A172 (cell line): ENCODE results near the gene RNF166. TPM values are rescaled to one million over a fixed set of nuclear protein-coding genes. Genes with fewer than 3 reads are reported as not detected.

Experiments
- DNase-seq: peaks from one replicate; pipeline ENCODE4 v3.0.0-alpha.2; 2015; ENCODE audit warnings: low spot score
- total RNA-seq: library from RNA; depleted of rRNA; stranded (reverse); fragments of >200 nt; shearing (Covaris generic); gene quantifications from 2 replicates; pipeline ENCODE4 v1.2.3, GENCODE V29; 2014

The RNF166 gene
- total RNA-seq, 1 experiment from 2014 or later: 51.2 TPM

GRCh38 chr16:88739139-88739976 lies 33.1 kb upstream of the RNF166 start:
- DNase-seq: no peak

- no peak for DNase-seq
Observed at GRCh38 chr16:88738151-88739084, 32.2 kb upstream of the RNF166 start.

- DNase-seq: peak; percentile 44
Observed at GRCh38 chr16:88737298-88738150, 31.3 kb upstream of the RNF166 start.

- DNase-seq: no peak
Observed at GRCh38 chr16:88736496-88736895, 30.3 kb upstream of the RNF166 start.

- no peak for DNase-seq
Observed at GRCh38 chr16:88736088-88736487, 29.9 kb upstream of the RNF166 start.

GRCh38 chr16:88735616-88736015 lies 29.4 kb upstream of the RNF166 start:
- DNase-seq: no peak

GRCh38 chr16:88735121-88735520 lies 28.9 kb upstream of the RNF166 start:
- no peak for DNase-seq

- DNase-seq: no peak
Observed at GRCh38 chr16:88734361-88734728, 28.1 kb upstream of the RNF166 start.

GRCh38 chr16:88733630-88734360 lies 27.6 kb upstream of the RNF166 start:
- DNase-seq: no peak

GRCh38 chr16:88732961-88733294 lies 26.7 kb upstream of the RNF166 start:
- no peak for DNase-seq

GRCh38 chr16:88732172-88732960 lies 26.2 kb upstream of the RNF166 start:
- peak; percentile 31 for DNase-seq

- DNase-seq: peak; percentile 65
Observed at GRCh38 chr16:88731699-88732098, 25.5 kb upstream of the RNF166 start.

GRCh38 chr16:88730632-88731607 lies 24.7 kb upstream of the RNF166 start:
- DNase-seq: peak; percentile 72

GRCh38 chr16:88727871-88728270 lies 21.7 kb upstream of the RNF166 start:
- peak; percentile 70 for DNase-seq

- DNase-seq: no peak
Observed at GRCh38 chr16:88726981-88727380, 20.8 kb upstream of the RNF166 start.

GRCh38 chr16:88726408-88726749 lies 20.2 kb upstream of the RNF166 start:
- no peak for DNase-seq

- DNase-seq: no peak
Observed at GRCh38 chr16:88725609-88726407, 19.6 kb upstream of the RNF166 start.

- DNase-seq: no peak
Observed at GRCh38 chr16:88724855-88725555, 18.8 kb upstream of the RNF166 start.
